ENCODE measurements around the gene CCBE1.

CCBE1 gene

GRCh38 chr18:59478591-59478990 lies 218.6 kb downstream of the CCBE1 start:
- DNase-seq = no peak

- DNase-seq = no peak
These were observed 219.4 kb downstream of the CCBE1 start for GRCh38 chr18:59477849-59478248.

- DNase-seq = no peak
These were observed 226.6 kb downstream of the CCBE1 start for GRCh38 chr18:59470561-59471121.

- DNase-seq = no peak
These were observed 227.6 kb downstream of the CCBE1 start for GRCh38 chr18:59469463-59470180.

GRCh38 chr18:59468821-59469220 lies 228.4 kb downstream of the CCBE1 start:
- no peak for DNase-seq

- no peak for DNase-seq
These were observed 229.7 kb downstream of the CCBE1 start for GRCh38 chr18:59467497-59467896.

- no peak for DNase-seq
These were observed 230.2 kb downstream of the CCBE1 start for GRCh38 chr18:59466980-59467379.

GRCh38 chr18:59464486-59464885 lies 232.7 kb downstream of the CCBE1 start:
- no peak for DNase-seq

- no peak for DNase-seq
These were observed 236.1 kb downstream of the CCBE1 start for GRCh38 chr18:59461171-59461570.

- no peak for DNase-seq
These were observed 237.2 kb downstream of the CCBE1 start for GRCh38 chr18:59460072-59460420.

GRCh38 chr18:59459369-59460071 lies 237.7 kb downstream of the CCBE1 start:
- no peak for DNase-seq

- DNase-seq = no peak
These were observed 238.6 kb downstream of the CCBE1 start for GRCh38 chr18:59458575-59458974.

- DNase-seq = no peak
These were observed 240.6 kb downstream of the CCBE1 start for GRCh38 chr18:59456657-59457056.

GRCh38 chr18:59455728-59456276 lies 241.4 kb downstream of the CCBE1 start:
- no peak for DNase-seq

- no peak for DNase-seq
These were observed 242.1 kb downstream of the CCBE1 start for GRCh38 chr18:59454909-59455727.

GRCh38 chr18:59453468-59453961 lies 243.7 kb downstream of the CCBE1 start:
- no peak for DNase-seq

- DNase-seq = no peak
These were observed 245.3 kb downstream of the CCBE1 start for GRCh38 chr18:59451963-59452362.

- no peak for DNase-seq
These were observed 246.2 kb downstream of the CCBE1 start for GRCh38 chr18:59451073-59451472.

- DNase-seq = no peak
These were observed 248.7 kb downstream of the CCBE1 start for GRCh38 chr18:59448546-59448945.

- no peak for DNase-seq
These were observed 251.2 kb downstream of the CCBE1 start for GRCh38 chr18:59446012-59446411.

- no peak for DNase-seq
These were observed 259.2 kb downstream of the CCBE1 start for GRCh38 chr18:59437851-59438569.
